ENCODE results near the gene PPP1CA. TPM values are rescaled to one million over a fixed set of nuclear protein-coding genes. Genes with fewer than 3 reads are reported as not detected.

The PPP1CA gene
- total RNA-seq, 1 donor from 2014 or later = 223 TPM

GRCh38 chr11:67398661-67399563 is 2.7 kb downstream of the PPP1CA start:
- no peak for DNase-seq (ENCODE audit: low read depth, low spot score)
- Mint-ChIP-seq H3K27me3 (ENCODE audit: low read depth) (no peaks in the 10 kb centered on the region), H3K4me1 (peaks cover 16% of the 10 kb centered on the region), H3K9me3 (no peaks in the 10 kb centered on the region), H3K36me3 (ENCODE audit: low read depth) (no peaks in the 10 kb centered on the region), H3K4me3 (peak overlapping the region; percentile 76), H3K27ac (ENCODE audit: unreplicated experiment) (no peak overlapping the region)
- no peak for TF ChIP-seq CTCF (conservative IDR thresholded peaks at IDR 0.05)

GRCh38 chr11:67397986-67398660 is 3.5 kb downstream of the PPP1CA start:
- Mint-ChIP-seq H3K4me3 (peak overlapping the region; percentile 76), H3K36me3 (ENCODE audit: low read depth) (no peaks in the 10 kb centered on the region), H3K9me3 (no peaks in the 10 kb centered on the region), H3K27me3 (ENCODE audit: low read depth) (no peaks in the 10 kb centered on the region), H3K27ac (ENCODE audit: unreplicated experiment) (peak overlapping the region; percentile 27), H3K4me1 (peaks cover 19% of the 10 kb centered on the region)
- no peak for TF ChIP-seq CTCF (conservative IDR thresholded peaks at IDR 0.05)
- DNase-seq (ENCODE audit: low read depth, low spot score) = no peak

- H3K4me3 Mint-ChIP-seq = peak overlapping the region; percentile 76
- H3K4me1 Mint-ChIP-seq = peaks cover 22% of the 10 kb centered on the region
- TF ChIP-seq CTCF (conservative IDR thresholded peaks at IDR 0.05) = no peak
- H3K27me3 Mint-ChIP-seq (ENCODE audit: low read depth) = no peaks in the 10 kb centered on the region
- no peaks in the 10 kb centered on the region for H3K9me3 Mint-ChIP-seq
- H3K36me3 Mint-ChIP-seq (ENCODE audit: low read depth) = no peaks in the 10 kb centered on the region
- DNase-seq (ENCODE audit: low read depth, low spot score) = no peak
- no peak overlapping the region for H3K27ac Mint-ChIP-seq (ENCODE audit: unreplicated experiment)
These were observed 4.1 kb downstream of the PPP1CA start for GRCh38 chr11:67397536-67397935.

- no peak for TF ChIP-seq CTCF (conservative IDR thresholded peaks at IDR 0.05)
- H3K4me1 Mint-ChIP-seq = peaks cover 27% of the 10 kb centered on the region
- no peaks in the 10 kb centered on the region for H3K36me3 Mint-ChIP-seq (ENCODE audit: low read depth)
- no peak for DNase-seq (ENCODE audit: low read depth, low spot score)
- no peak overlapping the region for H3K27ac Mint-ChIP-seq (ENCODE audit: unreplicated experiment)
- peak overlapping the region; percentile 72 for H3K4me3 Mint-ChIP-seq
- H3K9me3 Mint-ChIP-seq = no peaks in the 10 kb centered on the region
- no peaks in the 10 kb centered on the region for H3K27me3 Mint-ChIP-seq (ENCODE audit: low read depth)
These were observed 4.9 kb downstream of the PPP1CA start for GRCh38 chr11:67396587-67397389.

- TF ChIP-seq CTCF (conservative IDR thresholded peaks at IDR 0.05) = no peak
- Mint-ChIP-seq H3K4me1 (peaks cover 30% of the 10 kb centered on the region), H3K36me3 (ENCODE audit: low read depth) (no peaks in the 10 kb centered on the region), H3K27me3 (ENCODE audit: low read depth) (peaks cover 2% of the 10 kb centered on the region), H3K9me3 (no peaks in the 10 kb centered on the region), H3K27ac (ENCODE audit: unreplicated experiment) (no peak overlapping the region), H3K4me3 (peak overlapping the region; percentile 72)
- DNase-seq (ENCODE audit: low read depth, low spot score) = no peak
These were observed 5.4 kb downstream of the PPP1CA start for GRCh38 chr11:67396259-67396581.
